SK-N-MC (cell line): ENCODE measurements around the gene HLA-DQB1.
"Not testable (repeated sequence)": the region's sequence is repeated elsewhere in the genome, so short reads cannot be mapped to it uniquely, and the experiment has no call there.

Source experiments
- DNase-seq: peaks from one replicate; pipeline ENCODE4 v3.0.0-alpha.2; 2011; ENCODE audit warnings: low read depth, low spot score
- H3K27ac ChIP-seq: fragments of 200-600 bp; sonication (generic); 2 replicates; pipeline ENCODE4 v1.5.1; 2016; ENCODE audit warnings: mixed run types
- H3K36me3 ChIP-seq: fragments of 200-600 bp; sonication (generic); 2 replicates; pipeline ENCODE4 v1.6.1; 2017; ENCODE audit warnings: antibody characterized with exemption, low read length, mixed read lengths; ENCODE audit not compliant: insufficient read depth
- H3K4me3 ChIP-seq: fragments of 200-600 bp; sonication (generic); 2 replicates; pipeline ENCODE4 v1.5.1; 2016
- H3K9ac ChIP-seq: fragments of 200-600 bp; sonication (generic); 2 replicates; pipeline ENCODE4 v1.8.0; 2017; ENCODE audit warnings: mixed run types, mixed read lengths; ENCODE audit not compliant: insufficient read length
- H3K9me3 ChIP-seq: fragments of 200-600 bp; sonication (generic); 2 replicates; pipeline ENCODE4 v1.6.1; 2017; ENCODE audit warnings: low read depth, mild to moderate bottlenecking, antibody characterized with exemption, low read length, moderate library complexity, mixed read lengths
- EZH2 ChIP-seq: fragments of 200-600 bp; sonication (generic); IDR thresholded peaks from one replicate; pipeline ENCODE4 v1.6.1; 2017; ENCODE audit warnings: antibody characterized with exemption
- FOXP2 ChIP-seq: optimal IDR thresholded peaks from 2 replicates; pipeline ENCODE3; 2011; ENCODE audit warnings: mild to moderate bottlenecking, moderate library complexity; ENCODE audit not compliant: insufficient read depth; ENCODE audit errors: extremely low read length, control extremely low read depth
- POLR2AphosphoS5 ChIP-seq: IDR thresholded peaks from 2 replicates; pipeline ENCODE4 v1.6.1; 2012; ENCODE audit warnings: mild to moderate bottlenecking, low read depth, low read length, borderline replicate concordance

Gene HLA-DQB1

GRCh38 chr6:32666420-32667300 lies at the start of gene HLA-DQB1:
HLA-DQB1 (minus strand) TSS chr6:32666657; CDS start chr6:32666607, 50 bp downstream.
- H3K9me3 ChIP-seq = no peaks in the 10 kb centered on the region
- H3K27ac ChIP-seq = no peak within 1 kb of the TSS
- H3K36me3 ChIP-seq = no peaks in the 10 kb centered on the region
- H3K9ac ChIP-seq = no peak within 1 kb of the TSS
- H3K4me3 ChIP-seq = peak within 1 kb of the TSS; percentile 54; the same call in 1 of the 2 replicates
- TF ChIP-seq POLR2AphosphoS5 = no peak
- no peak for TF ChIP-seq FOXP2
- TF ChIP-seq EZH2 = no peak
- peak; percentile 28 for DNase-seq

- no peak for TF ChIP-seq FOXP2
- no peak for TF ChIP-seq EZH2
- no peak for TF ChIP-seq POLR2AphosphoS5
Measured at GRCh38 chr6:32713241-32713640, 46.8 kb upstream of the HLA-DQB1 start.

DNA sequence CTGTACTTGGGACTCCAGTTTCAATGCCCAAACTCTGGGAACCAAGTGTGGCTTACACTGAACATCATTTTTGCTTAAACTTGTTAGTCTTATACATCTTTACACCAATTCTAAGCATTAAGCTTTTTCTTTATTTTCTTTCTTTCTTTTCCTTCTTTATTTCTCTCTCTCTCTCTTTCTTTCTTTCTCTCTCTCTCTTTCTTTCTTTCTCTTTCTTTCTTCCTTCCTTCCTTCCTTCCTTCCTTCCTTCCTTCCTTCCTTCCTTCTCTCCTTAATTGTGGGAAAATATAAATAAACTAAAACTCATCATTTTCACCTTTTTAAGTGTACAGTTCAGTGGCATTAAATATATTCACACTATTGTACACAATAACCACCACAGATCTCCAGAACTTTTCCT lies 43.2 kb upstream of the HLA-DQB1 start:
- no peaks in the 10 kb centered on the region for H3K9me3 ChIP-seq
- H3K4me3 ChIP-seq = no peak overlapping the region
- no peak for DNase-seq
- no peaks in the 10 kb centered on the region for H3K36me3 ChIP-seq
- TF ChIP-seq EZH2 = no peak
- no peak for TF ChIP-seq FOXP2
- TF ChIP-seq POLR2AphosphoS5 = no peak
- H3K27ac ChIP-seq = no peak overlapping the region
- no peak overlapping the region for H3K9ac ChIP-seq

More at GRCh38 chr6:32713241-32713640, 46.8 kb upstream of the HLA-DQB1 start:
- no peaks in the 10 kb centered on the region for H3K36me3 ChIP-seq
- H3K9ac ChIP-seq = no peak overlapping the region
- no peak for DNase-seq
- no peaks in the 10 kb centered on the region for H3K9me3 ChIP-seq
- no peak overlapping the region for H3K27ac ChIP-seq
- H3K4me3 ChIP-seq = no peak overlapping the region

GRCh38 chr6:32705164-32705563 lies 38.7 kb upstream of the HLA-DQB1 start:
- not testable (repeated sequence) for H3K4me3 ChIP-seq, DNase-seq, H3K36me3 ChIP-seq, H3K27ac ChIP-seq, H3K9me3 ChIP-seq, H3K9ac ChIP-seq

DNA sequence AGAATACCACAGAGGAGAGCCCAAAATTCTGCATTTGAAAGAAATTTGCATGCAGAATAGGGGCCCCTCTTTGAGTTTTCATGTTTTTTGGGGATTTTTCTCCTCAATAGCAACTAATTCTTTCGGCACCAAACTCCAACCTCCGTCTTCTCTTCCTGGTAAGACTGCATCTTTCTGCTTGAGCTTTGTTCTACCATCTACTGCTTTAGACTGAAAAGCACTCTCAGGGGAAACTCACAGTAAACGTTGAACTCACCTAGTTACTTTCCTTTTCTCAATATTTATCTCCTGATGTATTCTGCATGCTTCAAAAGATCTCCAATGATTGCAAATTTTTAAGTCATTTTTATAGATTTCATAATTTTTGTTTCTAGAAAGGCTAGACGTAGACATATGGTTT lies 36.9 kb upstream of the HLA-DQB1 start:
- H3K27ac ChIP-seq = no peak overlapping the region
- H3K9me3 ChIP-seq = no peaks in the 10 kb centered on the region
- no peak for DNase-seq
- no peak overlapping the region for H3K4me3 ChIP-seq
- no peak for TF ChIP-seq EZH2
- no peak for TF ChIP-seq POLR2AphosphoS5
- no peak for TF ChIP-seq FOXP2
- no peaks in the 10 kb centered on the region for H3K36me3 ChIP-seq
- no peak overlapping the region for H3K9ac ChIP-seq

DNA sequence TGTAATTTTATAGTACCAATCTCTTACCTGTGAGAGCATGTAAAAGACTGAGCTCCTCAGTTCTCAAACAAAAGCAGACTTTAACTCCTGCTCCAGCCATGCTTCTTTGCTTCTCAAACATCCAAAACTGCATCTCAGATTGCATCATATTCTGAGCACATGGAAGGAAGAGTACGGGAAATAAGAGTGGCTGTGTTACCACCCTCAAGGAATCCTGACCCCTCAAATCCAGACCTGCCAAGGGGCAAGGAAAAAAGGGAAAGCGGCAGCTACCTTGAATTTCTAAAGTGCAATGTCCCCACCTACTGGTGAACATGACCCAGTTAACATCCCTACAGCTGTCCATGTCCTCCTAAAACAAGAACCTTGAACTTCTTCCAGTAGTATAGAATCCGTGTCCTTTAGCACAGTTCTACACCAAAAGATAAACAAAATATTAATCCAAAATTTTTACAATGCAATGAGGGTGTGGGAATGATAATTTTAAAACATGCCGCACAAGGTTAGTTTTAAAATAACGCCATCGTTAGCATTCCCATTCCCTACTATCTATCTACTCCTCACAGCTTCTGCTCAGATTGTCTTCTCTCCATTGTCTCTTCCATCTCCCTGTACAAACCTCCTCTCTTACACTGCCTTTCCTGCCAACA lies 34.1 kb upstream of the HLA-DQB1 start:
- no peaks in the 10 kb centered on the region for H3K9me3 ChIP-seq
- H3K4me3 ChIP-seq = peak overlapping the region; percentile 26
- TF ChIP-seq POLR2AphosphoS5 = no peak
- TF ChIP-seq EZH2 = no peak
- TF ChIP-seq FOXP2 = no peak
- no peak overlapping the region for H3K27ac ChIP-seq
- no peak overlapping the region for H3K9ac ChIP-seq
- no peaks in the 10 kb centered on the region for H3K36me3 ChIP-seq
- peak; percentile 45 for DNase-seq

GRCh38 chr6:32697031-32697430 lies 30.6 kb upstream of the HLA-DQB1 start:
- Histone ChIP-seq H3K4me3 (no peak overlapping the region), H3K27ac (no peak overlapping the region), H3K9ac (no peak overlapping the region), H3K9me3 (no peaks in the 10 kb centered on the region), H3K36me3 (no peaks in the 10 kb centered on the region)
- no peak for TF ChIP-seq EZH2
- TF ChIP-seq FOXP2 = no peak
- no peak for TF ChIP-seq POLR2AphosphoS5
- no peak for DNase-seq

- no peak for DNase-seq
- H3K9ac ChIP-seq = no peak overlapping the region
- H3K4me3 ChIP-seq = no peak overlapping the region
- H3K27ac ChIP-seq = no peak overlapping the region
- H3K9me3 ChIP-seq = no peaks in the 10 kb centered on the region
- H3K36me3 ChIP-seq = no peaks in the 10 kb centered on the region
- TF ChIP-seq EZH2 = no peak
- TF ChIP-seq FOXP2 = no peak
- no peak for TF ChIP-seq POLR2AphosphoS5
Measured at GRCh38 chr6:32692019-32692418, 25.6 kb upstream of the HLA-DQB1 start.
